HS-5 (cell line): ENCODE results near the gene IPO9.
"Not testable (repeated sequence)": the region's sequence is repeated elsewhere in the genome, so short reads cannot be mapped to it uniquely, and the experiment has no call there.

Experiments
- DNase-seq: peaks from one replicate; pipeline ENCODE4 v3.0.0-alpha.2; 2012; ENCODE audit warnings: low read depth

IPO9 gene

DNA sequence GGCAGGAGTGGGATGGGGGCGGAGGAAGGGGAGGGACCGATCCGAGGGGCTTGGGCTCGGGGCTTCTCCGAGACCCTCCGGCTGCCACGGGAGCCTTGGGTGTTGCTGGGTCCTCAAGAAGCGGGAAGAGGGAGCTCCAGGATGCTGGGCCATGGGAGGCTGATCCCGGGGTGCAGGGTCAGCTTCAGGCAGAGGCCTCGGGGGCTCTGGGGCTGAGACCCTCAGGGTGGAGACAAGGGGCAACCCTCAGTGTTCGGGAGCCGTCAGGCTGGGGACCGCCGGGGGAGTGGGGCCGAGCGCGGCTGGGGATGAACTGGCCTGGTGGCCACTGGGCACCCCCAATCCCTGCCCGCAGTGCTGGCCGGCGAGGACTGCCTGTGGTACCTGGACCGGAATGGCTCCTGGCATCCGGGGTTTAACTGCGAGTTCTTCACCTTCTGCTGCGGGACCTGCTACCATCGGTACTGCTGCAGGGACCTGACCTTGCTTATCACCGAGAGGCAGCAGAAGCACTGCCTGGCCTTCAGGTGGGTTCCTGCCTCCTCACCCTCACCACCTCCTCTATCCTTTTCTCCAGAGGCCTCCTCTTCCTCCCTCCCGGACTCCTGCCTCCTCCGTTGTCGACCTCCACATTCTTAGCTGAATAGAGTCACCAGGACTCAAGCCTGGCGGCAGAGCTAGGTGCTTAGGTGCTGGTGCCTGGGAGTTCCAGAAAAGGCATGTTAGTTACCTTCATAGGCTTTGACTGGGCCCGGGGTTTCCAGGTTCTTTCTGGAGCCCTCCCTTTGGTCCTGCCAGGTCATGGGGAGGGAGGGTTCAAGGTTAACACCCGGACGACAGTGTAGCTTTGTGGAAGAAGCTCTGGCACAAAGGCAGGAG is 60.4 kb downstream of the IPO9 start:
- DNase-seq, result no peak

DNA sequence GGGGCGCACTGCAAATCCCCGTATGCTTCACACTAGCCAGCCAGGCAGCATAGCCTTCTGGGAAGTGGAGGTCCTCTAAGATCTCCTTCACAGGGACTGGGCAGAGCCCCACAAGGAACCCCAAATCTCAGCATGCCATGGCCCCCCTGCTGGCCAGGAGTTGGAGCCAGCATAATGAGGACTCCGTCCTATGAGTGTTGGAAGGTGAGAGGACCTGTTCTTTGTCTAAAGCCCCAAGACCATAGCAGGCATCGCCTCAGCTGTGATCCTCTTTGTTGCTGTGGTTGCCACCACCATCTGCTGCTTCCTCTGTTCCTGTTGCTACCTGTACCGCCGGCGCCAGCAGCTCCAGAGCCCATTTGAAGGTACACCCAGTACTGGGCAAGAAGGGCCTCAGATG is 61.3 kb downstream of the IPO9 start:
- no peak for DNase-seq

DNA sequence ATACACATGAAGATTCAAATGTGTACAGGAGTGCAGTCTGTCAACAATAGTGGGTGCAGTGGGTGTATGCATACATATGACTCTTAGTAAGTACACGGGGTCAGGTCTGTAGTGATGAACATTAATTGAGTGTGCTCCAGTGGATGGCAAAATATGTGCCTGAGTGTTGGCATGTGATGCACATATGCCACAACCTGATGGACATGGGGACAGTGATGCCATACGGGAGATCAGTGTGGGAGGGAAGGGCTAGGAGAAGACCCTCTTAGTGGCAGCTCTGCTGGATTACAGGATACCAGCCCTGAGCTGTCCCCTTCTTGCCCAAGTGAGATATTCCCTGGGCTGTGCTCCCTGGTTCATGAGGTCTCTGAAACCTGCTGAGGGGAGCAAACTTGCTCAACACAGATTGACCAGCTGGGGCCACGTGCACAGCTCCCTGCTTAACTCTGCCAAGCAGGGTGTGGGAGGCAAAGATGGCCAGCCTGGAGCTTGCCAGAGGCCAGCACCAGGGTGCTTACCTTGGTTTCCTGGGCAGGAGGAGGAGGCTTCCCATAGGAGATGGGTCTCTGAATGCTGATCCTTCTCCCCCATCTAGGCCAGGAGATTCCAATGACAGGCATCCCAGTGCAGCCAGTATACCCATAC is 62.0 kb downstream of the IPO9 start:
- DNase-seq, result no peak

- no peak for DNase-seq
Measured at GRCh38 chr1:201891451-201892045, 62.6 kb downstream of the IPO9 start.

- no peak for DNase-seq
Measured at GRCh38 chr1:201892211-201892610, 63.3 kb downstream of the IPO9 start.

DNA sequence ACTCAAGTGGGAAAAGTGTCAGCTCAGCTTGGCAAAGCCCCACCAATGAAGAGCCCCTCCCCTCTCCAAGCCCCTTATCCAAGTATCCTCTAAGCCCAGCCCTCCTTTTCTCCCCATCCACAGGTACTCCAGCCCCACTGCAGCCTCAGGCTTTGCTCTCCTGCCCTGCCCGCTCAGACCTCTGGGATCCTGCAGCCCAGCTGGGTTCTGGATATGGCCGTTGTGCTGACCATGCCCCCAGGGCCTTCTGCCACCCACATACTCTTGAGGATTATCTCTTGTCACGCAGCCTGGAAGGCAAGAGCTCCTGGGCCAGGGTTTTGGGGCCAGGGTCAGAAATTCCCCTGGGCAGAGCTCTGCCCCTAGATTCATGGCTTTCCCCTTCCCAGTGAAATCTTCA is 64.5 kb downstream of the IPO9 start:
- DNase-seq, result no peak

DNA sequence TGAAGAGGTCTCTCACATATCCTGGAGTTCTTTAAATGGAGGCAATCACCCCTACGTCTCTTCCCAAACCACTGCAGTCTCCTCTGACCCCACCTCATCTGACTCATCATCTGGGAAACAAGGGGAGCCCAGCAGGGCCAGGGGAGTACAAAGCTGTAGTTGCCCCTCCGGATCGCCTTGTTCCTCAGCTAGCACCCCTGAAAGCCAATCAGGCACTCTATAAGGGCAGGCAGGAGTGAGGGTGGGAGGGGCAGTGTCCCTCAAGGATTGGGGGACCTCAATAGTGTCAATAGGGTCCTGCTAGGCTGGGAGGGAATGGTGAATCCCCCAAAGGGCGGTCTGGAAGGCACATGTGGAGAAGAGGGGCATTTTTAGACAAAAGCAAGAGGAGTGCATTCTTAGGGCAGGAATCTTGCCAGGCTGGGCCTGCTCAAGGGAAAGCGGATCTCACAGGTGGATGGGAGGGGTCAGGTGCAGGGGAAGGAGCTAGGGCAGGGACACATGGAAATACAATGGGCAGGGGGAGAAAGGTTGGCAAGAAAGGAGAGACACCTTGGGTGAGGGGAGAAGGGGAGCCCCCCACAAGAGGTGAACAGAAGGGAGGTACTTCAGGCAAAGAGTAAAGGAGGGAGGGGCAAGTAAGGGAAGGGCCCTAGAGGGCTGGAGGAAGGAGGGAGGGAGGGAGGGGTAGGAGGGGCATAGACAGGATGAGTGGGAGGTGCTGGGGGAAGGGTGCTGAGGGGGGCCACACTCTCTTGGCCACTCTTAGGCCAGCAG is 65.6 kb downstream of the IPO9 start:
- DNase-seq, result no peak

- no peak for DNase-seq
Measured at GRCh38 chr1:201895120-201895665, 66.2 kb downstream of the IPO9 start.

DNA sequence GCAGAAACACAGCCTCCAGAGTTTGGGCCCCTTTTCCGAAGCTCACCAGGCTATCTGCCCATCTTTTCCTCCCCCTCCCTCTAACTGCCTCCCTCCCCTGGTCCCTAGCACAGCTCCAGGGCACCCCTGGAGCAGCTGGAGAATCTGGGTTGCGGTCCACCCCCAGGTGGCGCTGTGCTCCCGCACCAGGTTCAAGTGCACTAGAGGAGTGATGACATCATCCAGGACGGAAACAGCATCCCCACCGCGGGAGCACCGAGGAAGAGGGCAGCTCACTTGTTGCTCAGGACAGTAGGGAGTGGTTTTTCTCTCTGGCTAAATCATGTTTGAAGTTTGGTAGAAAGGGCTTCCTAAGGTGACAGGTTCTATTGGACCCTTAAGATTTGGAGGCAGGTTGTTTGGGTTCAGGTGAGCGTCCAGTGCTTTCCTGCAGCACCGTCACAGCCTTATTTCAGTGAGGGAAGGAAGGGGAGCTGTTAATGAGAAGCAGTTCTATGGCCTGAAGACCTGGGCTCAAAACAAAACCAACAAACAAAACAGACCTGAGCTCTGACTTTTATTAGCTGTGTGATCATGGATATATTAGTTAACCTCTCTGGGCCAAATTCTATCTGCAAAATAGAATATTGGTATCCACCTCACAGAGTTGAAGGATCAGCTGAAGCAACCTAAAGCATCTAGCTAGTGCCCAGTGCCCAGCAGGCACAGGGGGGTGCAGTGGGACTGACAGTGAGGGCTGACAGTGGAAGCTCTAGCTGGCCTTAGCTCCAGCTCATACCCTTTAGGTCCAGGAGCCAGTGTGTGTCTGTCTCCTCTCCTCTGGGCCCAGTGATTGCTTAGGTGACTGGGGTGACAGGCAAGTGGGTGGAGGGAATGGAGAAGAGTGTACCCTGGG is 67.2 kb downstream of the IPO9 start:
- DNase-seq, result peak; percentile 64

- no peak for DNase-seq
Measured at GRCh38 chr1:201896951-201897391, 68.0 kb downstream of the IPO9 start.

DNA sequence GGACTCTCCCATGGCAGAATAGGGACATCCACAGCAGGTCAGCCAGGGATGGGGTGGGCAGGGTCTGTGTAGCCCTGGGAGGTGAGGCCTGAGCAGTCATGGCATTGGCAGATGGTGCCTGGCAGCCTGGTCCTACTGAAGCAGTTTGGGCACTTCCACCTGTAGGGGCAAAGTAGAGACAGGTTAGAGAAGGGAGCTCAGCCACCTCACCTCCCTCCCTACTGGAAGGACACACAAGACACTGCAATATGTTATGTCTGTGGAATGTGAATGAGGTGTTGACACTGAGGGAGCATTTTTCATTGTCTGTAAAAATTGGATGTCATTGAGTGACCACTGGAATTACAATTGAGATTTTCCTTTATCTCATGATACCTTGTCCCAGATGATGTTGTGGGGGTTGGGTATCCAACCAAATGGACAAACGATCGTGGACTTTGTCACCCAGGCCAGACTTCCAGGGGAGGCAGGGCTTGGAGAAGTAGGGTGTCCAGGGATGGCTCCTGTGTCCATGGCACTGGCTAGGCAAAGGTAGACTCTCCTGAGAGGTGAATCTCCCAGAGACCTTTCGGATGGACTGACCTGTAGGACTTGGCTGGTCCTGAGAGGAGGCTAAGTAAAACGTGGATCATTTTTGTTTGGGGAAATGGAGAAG is 69.4 kb downstream of the IPO9 start:
- DNase-seq, result no peak

GRCh38 chr1:201898992-201899391 is 70.0 kb downstream of the IPO9 start:
- no peak for DNase-seq

DNA sequence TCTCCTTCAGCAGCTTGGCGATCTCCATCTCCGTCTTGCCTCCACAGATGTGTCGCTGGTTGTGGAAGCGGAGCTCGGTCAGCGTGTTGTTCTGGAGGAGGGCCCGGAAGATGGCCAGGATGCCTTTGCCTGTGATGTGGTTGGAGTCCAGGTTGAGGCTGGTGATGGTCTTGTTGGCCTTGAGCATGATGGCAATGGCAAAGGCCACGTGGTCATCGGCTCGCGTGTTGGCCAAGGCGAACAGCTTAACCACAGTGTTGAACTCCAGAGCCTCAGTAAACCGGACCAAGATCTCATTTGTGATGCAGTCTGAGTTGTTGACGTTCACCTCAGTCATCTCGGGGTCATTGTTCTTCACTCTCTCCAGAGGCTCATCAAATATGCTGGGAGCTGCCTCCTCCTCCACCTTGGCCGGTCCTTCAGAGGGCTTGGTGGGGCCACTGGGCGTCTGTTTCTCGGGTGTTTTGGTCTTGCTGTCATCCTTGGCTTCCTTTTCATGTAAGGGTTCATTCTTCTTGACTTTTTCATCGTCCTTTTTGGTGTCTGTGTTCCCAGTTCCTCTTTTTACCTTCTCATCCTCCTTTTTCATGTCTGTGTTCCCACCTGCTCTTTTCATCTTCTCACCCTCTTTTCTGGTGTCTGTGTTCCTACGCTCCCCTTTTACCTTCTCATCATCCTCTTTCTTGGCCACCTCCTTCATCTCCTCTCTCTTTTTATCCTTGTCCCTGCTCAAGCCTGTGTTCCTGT is 70.9 kb downstream of the IPO9 start:
- DNase-seq, result no peak

GRCh38 chr1:201900476-201900875 is 71.5 kb downstream of the IPO9 start:
- DNase-seq, result no peak

DNA sequence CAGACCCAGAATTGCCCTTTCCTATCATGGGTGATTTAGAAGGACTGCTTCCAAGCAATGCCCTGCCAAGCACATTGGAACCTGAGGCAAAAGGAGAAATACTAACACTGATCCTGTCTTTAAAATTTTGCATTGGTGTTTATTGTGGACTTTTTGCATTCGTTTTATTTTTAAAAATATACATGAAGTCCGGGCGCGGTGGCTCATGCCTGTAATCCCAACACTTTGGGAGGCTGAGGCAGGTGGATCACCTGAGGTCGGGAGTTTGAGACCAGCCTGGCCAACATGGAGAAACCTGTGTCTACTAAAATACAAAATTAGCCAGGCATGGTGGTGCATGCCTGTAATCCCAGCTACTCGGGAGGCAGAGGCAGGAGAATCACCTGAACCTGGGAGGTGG is 72.1 kb downstream of the IPO9 start:
- not testable (repeated sequence) for DNase-seq

- DNase-seq, result no peak
Measured at GRCh38 chr1:201902198-201902597, 73.2 kb downstream of the IPO9 start.

- DNase-seq, result no peak
Measured at GRCh38 chr1:201903135-201903534, 74.2 kb downstream of the IPO9 start.

- no peak for DNase-seq
Measured at GRCh38 chr1:201904579-201904978, 75.6 kb downstream of the IPO9 start.

GRCh38 chr1:201905234-201905890 is 76.4 kb downstream of the IPO9 start:
- DNase-seq, result no peak
